ENCODE measurements around the gene TOPORS.
A peak's percentile ranks its signal among the peaks of the same experiment; 100 is the strongest.

GRCh38 chr9:32550562-32551275 lies 1.7 kb downstream of the TOPORS start:
- TF ChIP-seq CTCF (IDR thresholded peaks at IDR 0.05) (peak in 2 of 6 experiments; percentile 8 to 15), POLR2A (IDR thresholded peaks at IDR 0.05) (peak in 2 of 4 donors; percentile 5 to 63)
